ENCODE data around the gene ABHD6.
"Not testable (repeated sequence)": the region's sequence is repeated elsewhere in the genome, so short reads cannot be mapped to it uniquely, and the experiment has no call there.

ABHD6 gene

DNA sequence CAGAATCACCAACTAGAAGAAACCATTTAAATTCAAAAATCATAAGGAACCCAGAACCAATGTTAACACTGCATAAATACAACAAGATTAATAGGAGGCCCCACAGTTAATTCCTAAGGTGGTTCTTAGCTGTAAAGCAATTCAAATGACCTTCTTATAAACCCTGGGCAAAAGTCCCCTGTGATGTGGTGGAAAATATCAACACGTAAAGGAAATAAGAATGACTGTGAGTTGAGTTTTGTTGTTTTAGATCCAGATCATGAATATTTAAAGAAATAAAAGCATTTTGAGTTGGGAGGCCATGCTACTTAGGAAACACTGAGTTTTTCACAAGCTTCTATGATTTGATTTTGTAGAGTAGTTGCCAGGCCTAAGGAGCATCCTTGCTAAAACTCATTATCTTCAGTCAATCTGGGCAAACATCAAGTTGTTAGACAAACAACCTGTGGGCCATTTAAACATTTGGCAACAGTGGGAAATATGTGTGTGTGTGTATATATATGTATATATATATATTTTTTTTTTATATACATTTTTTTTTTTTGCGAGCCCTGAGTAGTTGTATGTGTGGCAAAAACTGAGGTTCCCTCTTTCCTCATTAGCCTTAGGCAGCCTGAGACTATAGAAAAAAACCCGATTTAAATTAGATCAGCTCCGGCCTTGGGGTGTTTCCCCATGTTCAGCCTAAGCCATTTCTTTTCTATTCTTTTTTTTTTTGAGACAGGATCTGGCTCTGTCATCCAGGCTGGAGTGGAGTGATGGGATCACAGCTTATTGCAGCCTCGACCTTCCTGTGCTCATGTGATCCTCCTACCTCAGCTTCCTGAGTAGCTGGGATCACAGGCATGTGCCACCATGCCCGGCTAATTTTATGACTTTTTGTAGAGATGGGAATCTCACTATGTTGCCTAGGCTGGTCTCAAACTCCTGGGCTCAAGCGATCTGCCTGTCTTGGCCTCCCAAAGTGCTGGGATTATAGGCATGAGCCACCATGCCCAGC is 87.1 kb downstream of the ABHD6 start:
- DNase-seq: no peak

DNA sequence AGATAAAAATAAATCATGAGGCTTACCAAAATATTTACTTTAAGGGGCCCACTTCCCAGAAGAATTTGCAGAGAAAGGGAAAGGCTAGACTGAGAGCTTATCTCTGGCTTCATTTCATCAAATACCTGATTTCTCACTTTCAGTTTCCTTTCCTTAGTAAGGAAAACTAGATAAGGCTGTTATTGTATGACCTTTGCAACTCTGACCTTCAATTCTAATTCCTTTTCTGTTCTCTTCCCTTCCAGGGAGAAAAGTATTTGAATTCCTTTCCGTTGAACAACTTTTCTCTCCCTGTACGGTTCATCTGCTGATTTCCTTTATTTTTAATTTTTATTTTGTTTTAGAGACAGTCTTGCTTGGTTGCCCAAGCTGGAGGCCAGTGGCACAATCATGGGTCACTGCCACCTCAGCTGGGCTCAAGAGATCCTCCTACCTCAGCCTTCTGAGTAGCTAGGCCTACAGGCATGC is 88.0 kb downstream of the ABHD6 start:
- DNase-seq: no peak

DNA sequence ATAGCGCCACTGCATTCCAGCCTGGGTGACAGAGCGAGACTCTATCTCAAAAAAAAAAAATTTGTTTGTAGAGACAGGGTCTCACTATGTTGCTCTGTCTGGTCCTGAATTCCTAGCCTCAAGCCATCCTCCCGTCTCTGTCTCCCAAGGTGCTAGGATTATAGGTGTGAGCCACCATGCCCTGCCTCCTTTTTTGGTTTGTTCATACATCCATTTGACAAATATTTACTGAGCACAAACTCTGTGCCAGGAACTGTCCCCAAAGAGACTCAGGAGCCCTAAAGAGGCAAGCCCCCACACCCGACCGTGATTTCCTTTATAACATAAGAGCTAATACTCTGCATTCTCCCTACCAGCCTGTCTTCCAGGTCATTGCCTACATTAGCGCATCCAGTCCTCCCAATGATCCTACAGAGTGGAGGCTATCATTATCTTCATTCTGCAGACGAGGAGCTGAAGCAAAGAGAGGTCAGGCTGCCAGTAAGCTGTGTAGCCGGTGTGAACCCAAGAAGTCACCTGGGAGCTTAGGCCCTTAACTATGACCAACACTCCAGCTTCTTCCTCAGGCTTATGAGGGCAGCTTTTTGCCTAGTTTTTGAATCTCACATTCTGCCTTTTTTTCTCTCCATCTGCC is 88.8 kb downstream of the ABHD6 start:
- DNase-seq: no peak

DNA sequence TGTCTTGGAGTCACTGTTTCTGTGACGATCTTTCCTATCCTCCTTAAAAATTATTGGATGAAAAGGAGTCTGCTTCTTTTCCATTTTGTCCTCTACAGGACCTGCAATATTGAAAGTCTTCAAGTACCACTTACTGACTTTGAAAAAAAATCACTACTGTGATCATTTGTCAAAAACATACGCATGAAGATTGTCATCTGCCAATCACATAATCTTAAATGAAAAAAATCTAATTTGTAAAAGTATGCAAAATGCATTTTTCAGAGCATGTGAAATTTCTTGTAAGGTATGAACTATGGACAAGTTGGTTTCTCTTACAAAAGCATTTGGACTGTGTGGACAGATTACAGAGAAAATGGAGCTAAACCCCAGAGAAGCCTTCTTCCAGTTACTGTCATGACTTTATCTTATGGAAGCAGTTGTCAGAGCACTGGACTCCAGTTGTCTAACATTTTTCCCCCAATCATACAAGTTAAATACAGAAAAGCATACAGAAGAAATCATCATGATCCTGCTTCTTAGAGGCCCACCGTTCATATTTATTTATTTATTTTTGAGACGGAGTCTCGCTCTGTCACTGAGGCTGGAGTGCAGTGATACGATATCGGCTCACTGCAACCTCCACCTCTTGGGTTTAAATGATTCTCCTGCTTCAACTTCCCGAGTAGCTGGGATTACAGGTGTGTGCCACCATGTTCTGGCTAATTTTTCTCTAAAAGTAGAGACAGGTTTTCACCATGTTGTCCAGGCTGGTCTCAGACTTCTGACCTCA is 91.7 kb downstream of the ABHD6 start:
- DNase-seq: no peak

DNA sequence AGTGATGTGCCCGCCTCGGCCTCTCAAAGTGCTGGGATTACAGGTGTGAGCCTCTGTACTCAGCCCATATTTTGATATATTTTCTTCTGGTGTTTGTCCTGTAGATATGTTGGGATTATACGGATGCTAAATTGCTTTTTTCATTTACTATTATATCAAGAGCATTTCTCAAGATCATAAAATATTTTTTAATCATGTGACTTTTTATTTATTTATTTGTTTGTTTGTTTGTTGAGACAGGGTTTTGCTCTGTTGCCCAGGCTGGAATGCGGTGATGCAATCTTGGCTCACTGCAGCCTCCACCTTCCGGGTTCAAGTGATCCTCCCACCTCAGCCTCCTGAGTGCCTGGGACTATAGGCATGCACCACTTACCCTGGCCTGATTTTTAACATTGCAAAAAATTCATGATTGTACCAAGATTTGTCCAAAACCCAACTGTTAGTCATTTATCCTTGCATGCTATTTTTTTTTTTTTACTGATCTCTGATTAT is 92.4 kb downstream of the ABHD6 start:
- DNase-seq: no peak

DNA sequence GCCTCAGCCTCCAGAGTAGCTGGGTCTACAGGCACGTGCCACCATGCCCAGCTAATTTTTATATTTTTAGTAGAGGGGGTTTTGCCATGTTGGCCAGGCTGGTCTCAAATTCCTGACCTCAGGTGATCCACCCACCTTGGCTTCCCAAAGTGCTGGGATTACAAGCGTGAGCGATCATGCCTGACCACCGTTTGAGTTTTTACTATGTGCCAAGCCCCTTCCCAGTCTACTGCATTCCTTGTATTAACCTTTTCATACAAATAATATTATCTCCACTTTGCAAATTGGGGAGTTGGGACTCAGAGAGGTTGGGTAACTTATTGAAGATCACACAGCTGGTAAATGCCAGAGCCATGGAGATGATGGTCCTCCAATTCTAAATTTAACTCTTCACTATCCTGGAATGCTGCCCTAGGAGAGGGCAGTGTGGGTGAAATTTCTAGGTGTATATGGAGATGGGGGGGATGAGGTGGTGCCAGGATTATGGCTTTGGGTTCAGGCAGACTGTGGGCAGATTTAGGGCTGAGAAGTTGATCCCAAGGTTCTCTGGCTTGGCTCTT is 94.1 kb downstream of the ABHD6 start:
- no peak for DNase-seq

DNA sequence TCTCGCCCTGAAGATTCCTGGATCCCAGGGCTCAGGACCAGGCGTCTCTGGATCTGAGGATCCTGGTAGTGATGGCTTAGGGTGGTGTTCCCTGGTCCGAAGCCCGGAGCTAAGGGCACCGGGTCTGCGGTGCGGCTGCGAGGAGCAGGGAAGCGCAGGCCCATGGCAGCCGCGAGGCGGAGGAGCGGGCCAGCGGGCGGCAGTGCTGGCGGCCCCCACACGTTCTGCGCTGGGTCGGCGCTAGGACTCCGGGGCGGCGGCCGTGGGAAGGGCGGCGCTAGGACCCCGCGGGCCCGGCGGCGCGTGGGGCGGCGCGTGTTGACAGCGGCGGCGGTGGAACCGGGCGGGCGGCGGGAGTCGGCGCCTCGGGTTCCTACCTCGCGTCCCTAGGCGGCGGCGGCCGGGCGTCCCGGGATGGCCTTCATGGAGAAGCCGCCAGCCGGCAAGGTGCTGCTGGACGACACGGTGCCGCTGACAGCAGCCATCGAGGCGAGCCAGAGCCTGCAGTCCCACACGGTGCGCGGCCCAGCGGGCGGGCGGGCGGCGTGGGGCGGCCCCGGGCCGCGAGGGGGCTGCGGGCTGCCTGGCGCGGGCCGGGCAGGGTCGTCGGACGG is 95.1 kb downstream of the ABHD6 start, which contains the start of gene PXK:
Gene PXK (plus strand): TSS at position 318 of the 614 bp plus-strand sequence. CDS start 97 bp downstream, at position 415.
- DNase-seq: peak in 1 of 2 experiments; percentile 47

DNA sequence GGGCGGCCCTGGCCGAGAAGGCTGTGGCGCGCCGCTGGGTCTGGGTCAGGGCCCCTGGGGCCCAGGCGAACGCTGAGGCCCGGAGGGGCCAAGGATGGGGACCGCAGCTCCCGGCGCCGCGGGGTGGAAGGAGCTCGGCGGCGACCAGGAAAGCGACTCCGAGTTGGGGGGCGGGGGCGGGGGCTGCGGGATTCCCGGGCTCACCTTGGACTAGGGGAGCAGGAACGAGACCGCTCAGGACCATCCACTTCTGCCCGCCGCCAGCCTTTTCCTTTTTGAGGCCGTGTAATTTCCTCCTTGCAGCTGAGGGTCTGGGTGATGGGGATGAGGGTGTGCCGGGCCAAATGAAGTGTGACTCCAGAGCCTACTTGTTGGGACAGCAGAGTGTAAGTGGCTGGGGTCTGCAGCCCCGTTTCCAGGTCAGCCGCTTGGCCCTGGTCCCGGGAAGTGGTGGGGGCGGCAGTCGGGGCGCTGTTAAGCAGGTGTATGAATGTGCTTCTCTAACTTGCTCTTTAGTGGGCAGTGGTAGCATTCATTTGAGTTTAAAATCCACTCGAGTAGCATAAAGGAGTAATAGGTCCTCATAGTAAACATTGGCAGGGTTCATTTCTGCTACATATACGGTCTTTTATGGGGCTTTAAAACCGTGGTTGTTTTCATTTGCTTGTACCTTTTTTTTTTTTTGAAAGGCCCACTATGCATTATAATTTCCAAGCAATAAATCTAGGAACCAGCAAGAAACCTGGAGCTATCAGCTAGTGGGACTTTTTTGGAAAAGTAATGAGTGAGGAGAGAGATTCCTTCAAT is 95.8 kb downstream of the ABHD6 start:
- DNase-seq: no peak

DNA sequence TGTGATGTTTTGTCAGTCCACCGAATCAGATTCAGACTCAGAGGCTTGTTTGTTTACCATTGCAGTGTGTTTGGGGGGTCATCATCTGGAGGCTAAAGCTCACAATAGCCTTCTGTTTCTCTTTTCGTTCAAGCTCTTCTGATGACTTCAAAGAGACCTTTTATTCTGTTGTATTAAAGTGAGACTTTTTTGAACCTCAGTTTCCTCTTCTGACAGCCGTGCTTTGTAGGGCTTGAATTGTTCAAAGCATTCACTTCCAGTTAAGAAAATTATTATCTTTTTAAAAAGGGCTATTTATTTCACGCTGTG is 96.4 kb downstream of the ABHD6 start:
- DNase-seq: no peak

DNA sequence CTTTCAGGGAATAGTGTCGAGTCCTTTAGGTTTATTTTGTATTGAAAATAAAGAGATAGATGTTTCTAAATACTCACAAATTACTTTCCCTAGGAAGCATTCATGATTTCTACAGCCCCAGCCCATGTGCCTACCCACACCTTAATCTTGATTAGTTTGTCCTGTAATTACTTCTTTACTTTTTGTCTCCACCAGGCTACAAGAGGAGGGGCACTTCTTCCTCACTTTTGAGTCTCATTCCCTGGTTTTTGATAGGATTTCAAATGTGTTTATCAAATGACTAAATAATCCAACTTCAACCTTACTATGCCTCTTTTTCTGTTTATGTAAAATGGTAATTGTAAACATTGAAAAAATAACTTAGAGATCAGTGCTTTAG is 96.9 kb downstream of the ABHD6 start:
- no peak for DNase-seq

DNA sequence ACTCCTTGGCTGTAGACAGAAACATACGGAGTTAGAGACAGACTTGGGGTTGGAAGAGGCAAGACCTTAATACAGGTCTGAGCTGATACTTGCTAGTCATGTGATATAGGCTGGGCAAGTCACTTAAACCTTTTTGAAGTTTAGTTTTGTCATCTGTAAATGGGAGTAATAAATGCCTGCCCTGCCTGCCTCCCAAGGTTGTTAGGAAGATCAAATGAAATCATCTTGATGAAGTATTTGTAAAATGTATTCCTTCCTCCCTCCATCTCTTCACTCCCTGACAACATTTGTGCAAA is 98.0 kb downstream of the ABHD6 start:
- no peak for DNase-seq

DNA sequence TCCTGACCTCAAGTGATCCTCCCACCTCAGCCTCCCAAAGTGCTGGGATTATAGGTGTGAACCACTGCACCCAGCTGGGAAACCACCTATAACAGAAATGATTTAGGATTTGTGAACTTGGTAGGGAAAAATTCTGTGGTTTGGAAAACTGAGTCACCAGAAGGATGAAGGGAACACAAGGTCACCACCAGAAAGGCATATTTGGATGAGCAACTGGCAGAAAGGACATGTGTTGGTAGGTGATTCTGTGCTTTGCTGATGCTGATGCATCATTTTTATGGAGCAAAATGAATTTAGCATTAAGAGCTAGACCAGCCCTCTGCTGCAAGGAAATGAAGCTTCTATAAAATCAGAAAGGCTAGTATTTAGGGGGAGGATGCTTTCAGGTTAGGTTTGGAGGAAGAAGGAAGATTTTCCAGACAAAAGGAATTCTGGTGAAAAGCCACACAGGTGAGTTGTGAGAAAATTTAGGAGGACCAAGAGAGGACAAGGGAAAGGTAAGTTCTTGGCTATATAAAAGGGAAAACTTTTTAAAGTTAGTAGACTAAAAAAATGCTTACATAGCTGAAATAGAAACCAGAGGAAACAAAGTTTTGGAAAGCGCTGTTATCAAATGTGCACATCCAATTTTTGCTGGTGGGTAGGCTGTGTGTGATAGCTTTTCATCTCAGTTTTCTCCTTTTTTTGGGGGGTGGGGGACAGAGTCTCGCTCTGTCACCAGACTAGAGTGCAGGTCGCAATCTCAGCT is 98.7 kb downstream of the ABHD6 start:
- DNase-seq: no peak

DNA sequence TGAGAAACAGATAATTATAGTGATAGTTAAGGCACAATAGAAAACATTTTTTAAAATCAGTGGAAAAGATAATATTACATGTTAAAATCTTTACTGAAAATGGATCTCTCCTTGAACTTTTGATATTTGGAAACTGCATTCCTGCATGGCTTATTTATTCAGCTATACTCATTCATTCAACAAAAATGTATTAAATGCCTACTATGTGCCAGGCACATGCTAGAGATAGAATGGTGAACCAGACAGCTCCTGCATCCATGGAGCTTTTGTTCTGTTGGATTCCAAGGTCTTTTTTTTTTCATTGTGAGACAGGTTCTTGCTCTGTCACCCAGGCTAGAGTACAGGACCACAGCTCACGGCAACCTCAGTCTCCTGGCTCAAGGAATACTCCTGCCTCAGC is 99.6 kb downstream of the ABHD6 start:
- no peak for DNase-seq

DNA sequence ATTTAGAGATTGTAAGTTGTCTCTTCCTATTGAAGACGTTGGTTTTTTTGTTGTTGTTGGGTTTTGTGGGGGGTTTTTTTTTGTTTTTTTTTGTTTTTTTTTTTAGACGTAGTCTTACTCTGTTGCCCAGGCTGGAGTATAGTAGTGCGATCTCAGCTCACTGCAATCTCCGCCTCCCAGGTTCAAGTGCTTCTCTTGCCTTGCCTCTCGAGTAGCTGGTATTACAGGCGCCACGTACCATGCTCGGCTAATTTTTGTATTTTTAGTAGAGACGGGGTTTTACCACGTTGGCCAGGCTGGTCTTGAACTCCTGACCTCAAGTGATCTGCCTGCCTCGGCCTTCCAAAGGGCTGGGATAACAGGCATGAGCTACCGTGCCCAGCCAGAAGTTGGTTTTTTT is 101.6 kb downstream of the ABHD6 start:
- DNase-seq: not testable (repeated sequence)

DNA sequence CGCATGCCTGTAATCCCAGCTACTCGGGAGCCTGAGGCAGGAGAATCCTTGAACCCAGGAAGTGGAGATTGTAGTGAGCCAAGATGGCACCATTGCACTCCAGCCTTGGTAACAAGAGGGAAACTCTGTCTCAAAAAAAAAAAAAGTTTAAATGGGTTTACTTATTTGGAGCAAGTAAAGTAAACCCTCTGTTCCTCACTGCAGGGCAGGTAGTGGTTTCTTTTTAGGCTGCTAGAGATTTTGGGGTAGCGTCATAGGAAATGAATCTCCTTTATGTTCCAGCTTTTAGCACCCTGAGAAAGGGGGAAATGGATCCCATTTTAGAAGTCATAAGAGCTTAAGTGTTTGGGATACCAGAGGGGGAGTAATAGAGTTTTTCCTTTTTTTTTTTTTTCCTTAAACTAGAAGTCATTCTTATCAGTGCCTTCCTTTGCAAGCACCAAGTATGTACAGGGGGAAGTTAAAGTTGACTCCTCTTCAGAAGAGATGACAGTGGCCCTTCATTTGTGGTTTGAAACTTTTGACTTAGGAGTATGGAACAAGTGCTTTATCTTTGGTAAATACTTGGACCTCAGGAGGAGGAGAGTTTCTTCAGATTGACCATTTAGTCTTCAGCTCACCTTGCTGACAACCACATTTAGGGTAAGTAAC is 103.1 kb downstream of the ABHD6 start:
- DNase-seq: no peak

DNA sequence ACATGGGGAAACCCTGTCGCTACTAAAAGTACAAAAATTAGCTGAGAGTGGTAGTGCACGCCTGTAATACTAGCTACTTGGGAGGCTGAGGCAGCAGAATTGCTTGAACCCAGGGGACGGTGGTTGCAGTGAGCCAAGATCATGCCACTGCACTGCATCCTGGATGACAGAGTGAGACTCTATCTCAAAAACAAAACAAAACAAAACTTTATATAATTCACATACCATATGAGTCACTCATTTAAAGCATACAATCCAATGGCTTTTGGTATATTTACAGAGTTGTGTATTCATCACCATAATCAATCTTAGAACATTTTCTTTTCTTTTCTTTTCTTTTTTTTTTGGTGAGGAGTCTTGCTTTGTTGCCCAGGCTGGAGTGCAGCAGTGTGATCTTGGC is 103.8 kb downstream of the ABHD6 start:
- no peak for DNase-seq

DNA sequence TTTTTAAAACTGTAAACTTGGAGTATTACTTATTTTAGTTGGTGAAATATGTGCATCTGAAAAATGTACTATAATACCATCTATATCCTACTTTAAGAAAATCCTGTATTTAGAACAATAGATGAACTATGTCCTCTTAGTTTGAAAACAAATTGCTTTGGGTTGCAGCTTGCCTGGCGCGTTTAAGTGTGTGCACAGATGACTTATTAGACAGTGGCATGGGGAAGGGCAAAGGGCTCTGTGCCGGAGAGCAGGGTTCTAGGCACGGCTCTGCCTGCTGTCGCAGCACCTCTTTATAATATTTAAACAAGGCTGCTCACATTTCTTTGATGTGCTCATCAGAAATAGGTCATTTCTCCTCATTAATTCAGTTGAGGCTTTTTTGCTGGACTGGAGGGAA is 105.1 kb downstream of the ABHD6 start:
- DNase-seq: no peak
